ENCODE measurements around the gene RPS15. TPM values are rescaled to one million over a fixed set of nuclear protein-coding genes. Genes with fewer than 3 reads are reported as not detected.

The RPS15 gene
- total RNA-seq (2022; extraction: Qiagen RNA extraction): 1,432 to 1,976 TPM (median 1,893 TPM) in 5 replicates

GRCh38 chr19:1438035-1438932, at the start of gene RPS15:
Gene RPS15, plus strand, starts transcription at chr19:1438396. Its CDS starts 30 bp downstream, at chr19:1438426.

GRCh38 chr19:1401138-1401888, 36.9 kb upstream of the RPS15 start, which contains the start of gene GAMT:
Gene GAMT, minus strand, starts transcription at chr19:1401542. Its CDS starts 66 bp downstream, at chr19:1401476.

GRCh38 chr19:1407528-1408299, 30.5 kb upstream of the RPS15 start, which contains the start of gene DAZAP1:
Gene DAZAP1, plus strand, starts transcription at chr19:1407586. Its CDS starts 188 bp downstream, at chr19:1407774.

GRCh38 chr19:1449467-1450442, 11.6 kb downstream of the RPS15 start, which contains the start of gene APC2:
Gene APC2, plus strand, starts transcription at chr19:1450121. Its CDS starts 2,881 bp downstream, at chr19:1453002.

GRCh38 chr19:1478934-1479707, 40.9 kb downstream of the RPS15 start, which contains the start of gene C19orf25:
Gene C19orf25, minus strand, starts transcription at chr19:1479215. Its CDS starts 312 bp downstream, at chr19:1478903.

Other genes with a start within 250 kb of the RPS15 start
- 31.4 to 37.3 TPM (median 35.9 TPM) in 5 replicates for gene STK11, start 232.6 kb upstream of the RPS15 start, total RNA-seq (2022; extraction: Qiagen RNA extraction)
- 2.2 to 4.6 TPM (median 4.4 TPM) in 5 replicates for gene CBARP, start 200.4 kb upstream of the RPS15 start, total RNA-seq (2022; extraction: Qiagen RNA extraction)
- gene ATP5F1D, start 196.6 kb upstream of the RPS15 start, total RNA-seq (2022; extraction: Qiagen RNA extraction): 76.6 to 174 TPM (median 172 TPM) in 5 replicates
- 42.8 to 54.2 TPM (median 50.7 TPM) in 5 replicates for gene MIDN, start 189.8 kb upstream of the RPS15 start, total RNA-seq (2022; extraction: Qiagen RNA extraction)
- 94.0 to 177 TPM (median 104 TPM) in 5 replicates for gene CIRBP, start 169.1 kb upstream of the RPS15 start, total RNA-seq (2022; extraction: Qiagen RNA extraction)
- gene FAM174C, start 162.9 kb upstream of the RPS15 start, total RNA-seq (2022; extraction: Qiagen RNA extraction): 43.0 to 92.1 TPM (median 78.4 TPM) in 5 replicates
- 1.5 to 2.4 TPM (median 1.7 TPM) in 5 replicates for gene EFNA2, start 152.5 kb upstream of the RPS15 start, total RNA-seq (2022; extraction: Qiagen RNA extraction)
- 70.5 to 76.7 TPM (median 73.9 TPM) in 5 replicates for gene NDUFS7, start 54.5 kb upstream of the RPS15 start, total RNA-seq (2022; extraction: Qiagen RNA extraction)
- 27.5 to 43.7 TPM (median 40.5 TPM) in 5 replicates for gene GAMT, start 36.9 kb upstream of the RPS15 start, total RNA-seq (2022; extraction: Qiagen RNA extraction)
- gene DAZAP1, start 30.8 kb upstream of the RPS15 start, total RNA-seq (2022; extraction: Qiagen RNA extraction): 74.9 to 108 TPM (median 102 TPM) in 5 replicates
- gene APC2, start 11.7 kb downstream of the RPS15 start, total RNA-seq (2022; extraction: Qiagen RNA extraction): 0.64 to 2.7 TPM (median 1.8 TPM) in 5 replicates
- 9.1 to 20.0 TPM (median 17.5 TPM) in 5 replicates for gene C19orf25, start 40.8 kb downstream of the RPS15 start, total RNA-seq (2022; extraction: Qiagen RNA extraction)
- gene PCSK4, start 52.0 kb downstream of the RPS15 start, total RNA-seq (2022; extraction: Qiagen RNA extraction): 0.52 to 1.2 TPM (median 1.0 TPM) in 5 replicates
- 4.4 to 5.8 TPM (median 4.9 TPM) in 5 replicates for gene REEP6, start 52.8 kb downstream of the RPS15 start, total RNA-seq (2022; extraction: Qiagen RNA extraction)
- 2.3 to 3.5 TPM (median 3.4 TPM) in 5 replicates for gene ADAMTSL5, start 74.6 kb downstream of the RPS15 start, total RNA-seq (2022; extraction: Qiagen RNA extraction)
- gene PLK5, start 85.7 kb downstream of the RPS15 start, total RNA-seq (2022; extraction: Qiagen RNA extraction): not detected in 5 replicates
- gene MEX3D, start 129.9 kb downstream of the RPS15 start, total RNA-seq (2022; extraction: Qiagen RNA extraction): 5.9 to 13.5 TPM (median 12.5 TPM) in 5 replicates
- gene MBD3, start 154.5 kb downstream of the RPS15 start, total RNA-seq (2022; extraction: Qiagen RNA extraction): 32.8 to 54.3 TPM (median 44.6 TPM) in 5 replicates
- gene UQCR11, start 167.1 kb downstream of the RPS15 start, total RNA-seq (2022; extraction: Qiagen RNA extraction): 87.9 to 189 TPM (median 174 TPM) in 5 replicates
- 48.3 to 69.6 TPM (median 64.1 TPM) in 5 replicates for gene TCF3, start 214.2 kb downstream of the RPS15 start, total RNA-seq (2022; extraction: Qiagen RNA extraction)

Data from A549 treated with Mapracorat at 1 μM for 4 hours (cell line).